Fibroblast of gingiva (primary cell): ENCODE results near the gene CUEDC1.
"Not testable (repeated sequence)": the region's sequence is repeated elsewhere in the genome, so short reads cannot be mapped to it uniquely, and the experiment has no call there.

Source experiments
- DNase-seq: peaks from one replicate; pipeline ENCODE4 v3.0.0-alpha.2; 2011; ENCODE audit warnings: low read depth

Gene CUEDC1

DNA sequence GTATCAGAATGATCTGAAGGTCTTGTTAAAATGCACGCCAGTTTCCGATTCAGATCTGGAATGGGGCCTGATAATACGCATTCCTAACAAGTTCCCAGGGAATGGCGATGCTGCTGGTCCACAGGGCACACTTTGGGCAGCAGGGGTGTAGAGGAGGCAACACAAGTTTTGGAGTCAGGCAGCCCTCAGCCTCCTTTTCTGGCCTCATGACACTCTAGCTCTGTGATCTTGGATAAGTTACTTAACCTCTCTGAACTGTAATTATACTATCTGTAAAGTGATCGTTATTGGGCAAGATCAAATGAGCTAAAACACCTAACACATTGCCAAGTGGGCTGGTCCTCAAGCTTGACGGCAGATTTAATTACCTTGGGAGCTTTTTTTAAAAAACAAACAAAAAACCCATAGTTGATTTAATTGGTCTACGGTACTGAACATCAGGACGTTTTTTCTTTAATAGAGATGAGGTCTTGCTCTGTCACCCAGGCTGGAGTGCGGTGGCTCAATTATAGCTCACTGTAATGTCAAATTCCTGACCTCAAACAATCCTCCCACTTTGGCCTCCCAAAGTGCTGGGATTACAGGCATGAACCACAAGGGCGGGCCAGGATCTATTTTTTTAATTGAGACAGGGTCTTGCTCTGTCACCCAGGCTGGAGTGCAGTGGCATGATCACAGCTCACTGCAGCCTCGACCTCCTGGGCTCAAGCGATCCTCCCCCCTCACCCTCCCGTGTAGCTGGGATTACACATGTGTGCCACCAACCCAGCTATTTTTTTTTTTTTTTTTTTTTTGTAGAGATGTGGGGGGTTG is 95.4 kb downstream of the CUEDC1 start:
- no peak for DNase-seq

DNA sequence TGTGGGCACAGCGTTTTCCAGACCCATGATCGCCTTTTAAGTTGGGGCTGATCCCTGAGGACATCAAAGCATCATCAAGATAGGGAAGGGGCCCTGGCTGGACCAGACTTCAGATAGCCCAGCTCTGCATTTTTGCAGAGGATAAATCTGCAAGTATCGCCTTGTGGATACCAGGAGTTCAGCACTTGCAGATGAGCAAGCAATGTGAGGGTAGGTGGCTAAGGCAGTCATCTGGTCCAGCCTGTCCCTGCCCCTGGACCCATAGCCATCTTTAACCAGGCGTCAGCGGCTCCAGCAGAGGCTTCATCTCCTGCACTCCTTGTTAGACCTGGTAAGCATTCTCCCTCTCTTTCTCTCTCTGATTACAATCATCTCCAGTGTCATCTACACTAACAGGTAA is 96.4 kb downstream of the CUEDC1 start:
- no peak for DNase-seq

DNA sequence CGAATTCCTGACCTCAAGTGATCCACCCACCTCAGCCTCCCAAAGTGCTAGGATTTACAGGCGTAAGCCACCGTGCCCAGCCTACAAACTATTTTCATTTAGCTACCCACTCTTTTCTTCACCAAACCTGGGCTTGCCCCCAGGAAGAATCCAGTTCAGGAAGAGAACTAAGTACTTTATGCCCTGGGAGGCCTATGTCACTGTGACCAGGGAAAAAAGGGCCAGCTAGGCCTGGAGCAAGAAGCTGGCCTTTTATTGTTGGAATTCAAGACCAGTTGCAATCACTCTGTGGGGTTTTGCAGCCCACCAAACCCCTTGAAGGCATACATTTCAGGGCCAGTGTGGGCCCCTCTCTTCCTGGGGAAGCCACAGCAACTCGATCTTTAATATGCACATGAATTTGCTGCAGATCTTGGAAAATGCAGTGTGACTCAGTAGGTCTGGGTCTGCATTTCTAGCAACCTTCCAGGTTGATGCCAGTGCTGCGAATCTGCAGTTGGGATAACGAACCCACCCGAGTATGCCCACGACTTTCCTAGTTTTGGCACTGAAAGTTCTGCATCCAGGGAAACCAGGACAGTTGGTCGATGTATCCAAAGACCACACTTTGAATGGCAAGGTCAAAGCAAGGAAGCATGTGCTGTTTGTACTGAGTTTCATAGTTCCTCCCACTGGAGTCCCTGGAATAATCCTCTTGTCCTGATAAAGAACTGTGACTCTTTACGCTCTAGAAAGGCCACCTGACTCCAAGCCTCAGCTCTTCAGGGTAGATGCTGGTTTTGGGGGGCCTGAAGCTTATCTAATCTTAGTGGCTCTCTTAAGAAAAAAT is 98.2 kb downstream of the CUEDC1 start:
- no peak for DNase-seq

DNA sequence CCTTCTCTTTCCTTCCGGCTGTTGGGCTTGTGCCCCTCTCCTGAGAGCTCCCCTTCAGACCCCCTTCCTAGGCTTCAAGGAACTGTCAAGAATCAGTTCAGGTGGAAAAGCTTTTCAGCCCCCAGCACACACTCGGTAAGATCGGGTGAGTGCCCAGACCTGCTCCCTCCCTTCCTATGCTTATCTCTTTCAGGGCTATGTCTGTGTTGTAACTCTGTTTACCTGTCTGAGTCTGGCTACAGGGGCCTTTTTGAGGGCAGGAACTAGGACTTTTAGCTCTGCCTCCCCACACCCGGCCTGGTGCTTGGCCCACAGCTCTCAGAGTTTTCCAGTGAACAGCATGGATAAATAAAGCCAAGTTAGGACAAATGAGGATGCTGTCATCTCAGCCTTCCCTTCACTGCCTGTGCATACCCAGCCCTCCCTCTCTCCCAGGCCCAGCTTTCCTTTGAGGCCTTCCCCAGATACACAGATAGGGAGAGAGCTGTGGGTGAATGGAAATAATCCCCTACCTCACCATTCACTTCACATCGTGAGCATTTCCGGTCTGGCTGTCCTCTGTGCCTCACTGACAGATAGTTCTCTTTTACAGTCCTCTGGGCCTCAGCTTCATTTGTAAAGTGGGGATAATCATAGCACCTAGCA is 99.7 kb downstream of the CUEDC1 start:
- no peak for DNase-seq

DNA sequence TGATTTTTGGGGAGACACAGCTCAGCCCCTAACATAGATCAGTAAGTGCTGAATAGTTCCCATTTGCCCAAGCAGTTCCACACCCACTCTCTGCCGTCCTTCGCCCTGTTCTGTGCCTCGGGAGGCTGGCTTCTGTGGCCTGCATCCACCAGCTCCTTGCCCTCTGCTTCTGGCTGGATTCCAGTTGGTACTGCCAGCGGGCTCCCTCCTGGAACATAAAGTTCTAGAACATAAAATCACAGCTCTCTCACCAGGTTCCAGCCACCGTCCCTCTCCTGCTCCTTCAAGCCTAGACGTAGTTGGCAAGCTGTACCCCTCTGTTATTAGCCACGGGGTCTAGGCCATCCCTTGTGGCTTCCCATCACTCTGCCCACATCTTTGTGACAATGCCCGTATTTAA is 101.5 kb downstream of the CUEDC1 start:
- DNase-seq = no peak

DNA sequence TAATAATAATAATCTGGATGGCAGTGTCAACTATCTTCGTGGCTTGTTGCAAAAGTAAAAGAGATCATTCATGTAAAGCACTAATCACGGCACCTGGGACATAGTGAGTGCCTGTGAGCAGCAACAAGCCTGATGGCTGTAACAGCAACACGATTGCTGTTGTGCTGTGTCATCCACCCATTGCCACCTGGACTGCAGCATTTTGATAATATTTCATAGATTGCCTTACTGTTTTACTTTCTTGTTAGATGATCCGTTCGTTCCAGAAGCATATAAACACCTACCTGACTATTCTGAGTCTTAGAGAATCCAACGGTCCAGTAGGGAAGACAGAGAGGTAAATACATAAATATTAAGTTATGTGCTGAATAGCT is 102.3 kb downstream of the CUEDC1 start:
- DNase-seq = no peak

DNA sequence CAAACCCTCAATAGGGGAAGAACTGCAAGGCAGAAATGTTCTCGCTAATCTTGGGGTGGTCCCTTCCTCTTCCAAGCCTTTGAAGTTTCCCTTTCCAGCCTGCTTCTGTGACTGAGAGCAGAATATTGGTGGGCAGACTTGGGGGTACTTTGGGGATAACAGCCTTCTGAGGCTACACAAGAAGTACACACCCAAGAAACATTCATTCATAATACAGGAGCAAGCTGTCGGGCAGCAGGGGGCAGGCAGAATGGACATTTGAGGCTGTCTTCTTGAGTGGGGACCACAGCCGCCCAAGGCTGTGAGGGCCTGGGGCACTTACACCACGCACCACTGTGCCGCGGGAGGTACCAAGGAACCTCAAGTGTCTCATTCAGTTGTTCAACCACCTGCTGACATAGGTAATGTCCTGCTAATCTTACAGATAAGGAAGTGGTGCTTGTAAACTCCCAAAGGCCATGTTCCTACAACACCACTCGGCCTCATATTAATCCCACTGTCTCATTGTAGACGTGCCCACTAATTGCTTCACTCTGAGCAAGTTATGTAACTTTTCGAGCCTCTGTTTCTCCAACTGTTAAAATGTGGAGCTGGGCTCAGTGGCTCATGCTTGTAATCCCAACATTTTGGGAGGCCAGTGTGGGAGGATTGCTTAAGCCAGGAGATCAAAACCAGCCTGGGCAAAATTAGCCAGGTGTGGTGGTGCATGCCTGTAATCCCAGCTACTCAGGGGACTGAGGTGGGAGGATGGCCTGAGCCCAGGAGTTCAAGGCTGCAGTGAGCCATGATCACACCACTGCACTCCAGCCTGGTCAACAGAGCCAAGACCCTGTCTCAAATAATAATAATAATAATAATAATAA is 102.9 kb downstream of the CUEDC1 start:
- no peak for DNase-seq

DNA sequence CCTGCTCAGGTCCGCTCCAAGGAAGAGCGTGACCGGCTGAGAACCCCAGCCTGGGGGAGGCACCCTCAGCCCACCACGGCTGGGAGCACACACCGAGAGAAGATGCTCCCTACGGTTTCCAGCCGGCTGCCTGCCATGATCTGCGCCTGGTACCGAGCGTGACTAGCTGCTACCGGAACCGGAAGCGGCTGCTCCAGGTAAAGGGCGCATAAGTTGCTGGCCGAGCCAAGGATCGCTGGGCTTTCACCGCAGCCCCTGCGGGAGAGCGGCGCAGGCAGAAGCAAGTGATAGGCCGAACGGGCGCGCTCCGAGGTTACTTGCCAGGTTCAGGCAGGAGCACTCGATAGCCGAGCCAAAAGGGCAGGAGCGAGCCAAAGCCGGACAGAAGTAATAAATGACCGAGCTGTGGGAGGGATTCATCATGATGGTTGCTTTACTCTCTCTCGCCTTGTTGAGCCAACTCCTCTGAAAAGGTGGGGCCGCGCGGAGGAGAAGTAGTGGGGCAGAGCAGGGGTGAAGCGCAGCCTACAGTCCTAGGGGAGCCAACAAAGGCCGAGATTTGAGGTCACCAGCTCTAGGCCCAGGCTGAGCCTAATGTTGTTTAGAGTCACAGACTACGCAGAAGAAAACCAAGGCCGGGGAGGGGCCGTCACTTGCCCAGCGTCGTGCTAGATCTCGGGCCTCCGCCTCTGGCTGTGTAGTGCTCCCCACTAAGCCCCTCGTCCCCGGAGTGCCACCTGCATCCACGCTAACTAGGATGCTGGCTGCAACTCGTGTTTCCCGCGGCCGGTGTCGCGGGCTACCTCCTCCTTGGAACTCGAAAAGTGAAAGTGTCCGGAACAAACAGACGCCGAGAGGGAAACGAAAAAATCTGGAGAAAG is 105.1 kb downstream of the CUEDC1 start, which contains the start of gene MRPS23:
Gene MRPS23, minus strand, starts transcription at position 171 of the 881 bp plus-strand sequence. Its CDS starts 34 bp downstream, at position 137.
- peak; percentile 99 for DNase-seq

DNA sequence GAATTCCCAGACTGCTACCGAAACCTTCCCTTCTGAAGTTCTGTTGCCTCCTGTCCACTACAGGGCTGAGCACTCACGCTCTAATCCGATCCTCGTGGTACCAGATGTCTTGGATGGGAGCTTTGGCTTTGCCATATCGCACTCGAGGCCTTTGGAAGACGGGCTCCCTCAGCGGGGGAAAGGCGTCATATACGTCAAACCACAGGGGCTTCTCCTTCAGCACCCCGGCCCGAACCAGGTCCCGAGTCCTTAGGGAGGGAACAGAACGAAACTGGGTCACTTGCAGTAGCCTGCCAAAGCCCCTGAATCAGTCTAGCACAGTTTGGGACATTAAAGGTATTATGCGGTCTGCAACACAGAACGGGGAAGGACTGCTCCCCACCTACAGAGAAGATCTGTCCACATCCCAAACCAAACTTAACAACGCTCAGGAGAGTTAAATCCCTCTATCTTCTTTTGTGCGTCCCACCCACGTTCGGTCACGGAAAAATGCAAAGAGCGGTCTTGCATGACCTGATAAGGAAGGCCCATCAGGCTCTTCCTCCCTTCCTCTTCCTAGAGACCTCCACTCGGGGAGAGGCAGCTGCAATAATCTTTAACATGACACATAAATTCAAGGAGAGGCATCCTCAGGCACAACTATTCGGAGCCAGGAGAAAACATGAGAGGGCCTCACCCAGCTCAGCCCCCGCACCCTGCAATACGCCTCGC is 105.9 kb downstream of the CUEDC1 start:
- DNase-seq = no peak

DNA sequence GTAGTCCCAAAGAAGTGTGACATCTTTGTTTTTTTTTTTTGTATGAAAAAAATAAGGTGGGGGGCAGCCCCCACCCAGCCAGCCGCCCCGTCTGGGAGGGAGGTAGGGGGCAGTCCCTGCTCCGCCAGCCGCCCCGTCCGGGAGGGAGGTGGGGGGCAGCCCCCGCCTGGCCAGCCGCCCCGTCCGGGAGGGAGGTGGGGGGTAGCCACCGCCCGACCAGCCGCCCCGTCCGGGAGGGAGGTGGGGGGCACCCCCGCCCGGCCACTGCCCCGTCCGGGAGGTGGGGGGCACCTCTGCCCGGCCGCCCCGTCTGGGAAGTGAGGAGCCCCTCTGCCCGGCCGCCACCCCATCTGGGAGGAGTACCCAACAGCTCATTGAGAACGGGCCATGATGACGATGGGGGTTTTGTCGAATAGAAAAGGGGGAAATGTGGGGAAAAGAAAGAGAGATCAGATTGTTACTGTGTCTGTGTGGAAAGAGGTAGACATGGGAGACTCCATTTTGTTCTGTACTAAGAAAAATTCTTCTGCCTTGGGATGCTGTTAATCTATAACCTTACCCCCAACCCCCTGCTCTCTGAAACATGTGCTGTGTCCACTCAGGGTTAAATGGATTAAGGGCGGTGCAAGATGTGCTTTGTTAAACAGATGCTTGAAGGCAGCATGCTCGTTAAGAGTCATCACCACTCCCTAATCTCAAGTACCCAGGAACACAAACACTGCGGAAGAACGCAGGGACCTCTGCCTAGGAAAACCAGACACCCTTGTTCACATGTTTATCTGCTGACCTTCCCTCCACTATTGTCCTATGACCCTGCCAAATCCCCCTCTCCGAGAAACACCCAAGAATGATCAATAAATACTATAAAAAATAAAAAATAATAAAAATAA is 108.9 kb downstream of the CUEDC1 start:
- DNase-seq = not testable (repeated sequence)

DNA sequence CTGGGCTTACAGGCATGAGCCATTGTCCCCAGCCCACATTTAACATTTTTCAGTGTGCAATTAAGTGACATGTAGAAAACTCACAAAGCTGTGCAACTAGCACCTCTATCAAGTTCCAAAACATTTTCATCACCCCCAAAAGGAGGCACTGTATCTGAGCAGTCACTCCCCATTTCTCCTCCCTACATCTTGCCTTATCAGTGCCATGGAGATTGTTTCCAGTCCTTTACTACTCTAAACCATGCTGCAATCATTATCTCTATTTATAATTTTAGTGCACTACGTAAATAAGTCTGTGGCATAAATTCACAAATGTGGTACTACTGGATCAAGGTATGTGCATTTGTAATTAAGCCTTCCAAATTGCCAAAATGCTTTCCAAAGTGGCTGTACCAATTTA is 112.9 kb downstream of the CUEDC1 start:
- DNase-seq = no peak

DNA sequence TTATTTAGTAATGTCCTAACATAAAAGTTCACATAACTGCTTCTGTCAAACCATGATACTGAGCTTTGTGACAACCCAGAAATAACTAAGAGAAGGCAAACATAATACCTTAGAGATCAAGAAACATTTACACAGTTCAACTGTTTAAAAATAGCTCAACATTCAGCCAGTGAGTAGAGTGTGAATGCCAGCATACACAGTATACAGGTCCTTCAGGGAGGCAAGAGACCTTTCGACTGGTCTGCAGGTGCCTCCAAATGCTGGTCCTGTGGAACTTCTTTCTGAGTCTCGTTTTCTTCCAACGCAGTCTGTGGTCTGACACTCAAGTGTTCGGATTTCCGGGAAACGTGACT is 115.7 kb downstream of the CUEDC1 start:
- DNase-seq = no peak

DNA sequence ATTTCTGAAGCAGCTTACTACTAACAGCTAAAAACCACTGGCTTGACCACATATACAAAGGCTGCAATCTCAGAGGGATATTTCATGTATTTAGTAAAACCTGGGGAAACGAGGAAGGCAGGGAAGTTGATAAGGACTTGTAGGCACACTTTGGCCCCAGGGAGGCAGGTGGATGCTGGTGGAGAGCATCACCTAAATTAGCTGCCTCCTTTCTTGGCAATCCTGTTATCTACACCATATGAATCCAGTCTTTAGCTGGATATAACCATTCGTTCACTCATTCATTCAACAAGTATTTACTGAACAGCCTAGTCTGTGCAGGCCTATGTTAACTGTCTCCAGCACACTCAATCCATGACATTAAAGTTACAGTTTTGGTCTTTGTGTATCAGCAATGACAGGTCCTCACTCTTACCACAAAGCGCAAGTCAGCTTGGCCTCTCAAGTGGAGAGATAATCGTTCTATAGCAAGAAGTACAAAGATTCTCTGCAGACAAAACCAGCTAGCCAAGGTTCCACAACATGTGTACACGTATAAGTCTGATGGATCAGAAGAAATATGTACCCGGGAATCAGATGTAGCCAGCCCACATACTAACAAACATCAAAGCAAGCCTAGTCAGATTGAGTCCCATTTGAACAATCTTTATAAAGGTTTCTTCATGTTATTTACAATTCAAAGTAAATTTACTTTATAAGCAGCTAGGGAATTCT is 116.2 kb downstream of the CUEDC1 start:
- DNase-seq = no peak

DNA sequence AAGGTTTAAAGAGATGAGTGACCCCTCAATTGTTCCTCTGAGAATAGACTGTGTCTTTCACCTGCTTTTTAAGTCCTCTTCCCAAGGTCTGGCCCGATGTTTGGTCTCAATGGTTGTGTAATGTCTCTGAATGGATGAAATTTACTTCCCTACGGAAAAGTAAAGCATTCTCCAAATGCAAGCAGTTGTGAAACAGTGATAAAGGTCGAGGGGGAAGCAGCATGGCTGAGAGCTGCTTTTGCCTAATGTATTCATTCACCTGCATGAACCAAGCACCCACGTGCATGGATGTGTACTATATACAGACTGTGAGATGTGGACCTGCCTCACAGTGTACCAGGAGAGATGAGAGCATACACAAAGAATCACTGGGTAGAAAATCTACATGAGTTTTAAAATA is 116.8 kb downstream of the CUEDC1 start:
- DNase-seq = no peak

DNA sequence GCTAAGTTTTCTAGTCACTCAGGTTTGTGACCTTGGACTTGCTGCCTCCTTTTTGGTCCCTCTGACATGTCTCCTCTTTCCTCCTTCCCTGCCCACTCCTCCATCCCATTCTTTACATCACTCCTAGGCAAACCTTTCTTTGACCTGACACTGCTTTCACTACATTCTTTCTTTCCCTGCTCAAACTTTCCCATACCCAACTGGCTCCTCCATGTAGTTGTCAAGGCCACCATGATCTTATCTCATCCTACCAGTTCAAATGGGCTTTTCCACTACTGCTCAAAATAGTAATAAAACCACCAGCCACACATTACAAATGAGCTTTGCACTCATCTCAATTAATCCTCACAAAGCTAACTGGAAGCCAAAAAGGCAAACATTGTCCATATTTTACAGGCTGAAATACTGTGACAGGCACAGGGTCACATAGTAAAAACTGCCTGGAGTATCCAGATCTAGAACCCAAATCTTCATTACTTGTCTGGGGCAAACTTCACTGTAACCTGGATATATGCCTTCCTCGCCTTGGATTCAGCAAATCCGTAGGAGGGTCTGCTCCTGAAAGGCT is 119.8 kb downstream of the CUEDC1 start:
- no peak for DNase-seq

DNA sequence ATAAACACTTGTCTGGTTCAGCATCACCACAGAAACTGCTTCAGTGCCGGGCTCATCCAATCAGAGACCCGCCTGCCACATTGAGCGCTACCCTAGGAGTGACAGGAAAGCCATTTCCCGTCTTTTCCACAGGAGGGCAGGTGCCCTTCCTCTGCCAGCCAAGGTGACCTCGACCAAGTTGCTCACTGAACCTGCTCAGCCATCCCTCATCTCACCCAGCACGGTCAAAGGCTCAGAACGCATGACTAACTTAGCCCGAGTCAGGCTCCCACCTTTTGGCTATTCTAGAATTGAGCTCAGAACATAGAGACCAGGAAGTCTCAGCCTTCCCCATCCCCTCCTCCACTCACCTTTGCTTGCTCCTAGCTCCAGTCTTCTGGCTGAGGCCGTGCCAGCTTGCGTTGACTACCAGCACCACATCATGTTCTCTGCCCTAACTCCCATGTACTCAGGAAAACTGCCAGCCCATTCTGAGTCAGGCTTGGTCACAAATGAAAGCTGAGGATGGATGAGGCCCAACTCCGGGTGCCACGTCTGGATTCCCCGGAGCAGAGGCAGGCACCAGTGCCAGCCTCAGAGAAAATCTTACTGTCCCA is 121.0 kb downstream of the CUEDC1 start:
- DNase-seq = peak; percentile 80

DNA sequence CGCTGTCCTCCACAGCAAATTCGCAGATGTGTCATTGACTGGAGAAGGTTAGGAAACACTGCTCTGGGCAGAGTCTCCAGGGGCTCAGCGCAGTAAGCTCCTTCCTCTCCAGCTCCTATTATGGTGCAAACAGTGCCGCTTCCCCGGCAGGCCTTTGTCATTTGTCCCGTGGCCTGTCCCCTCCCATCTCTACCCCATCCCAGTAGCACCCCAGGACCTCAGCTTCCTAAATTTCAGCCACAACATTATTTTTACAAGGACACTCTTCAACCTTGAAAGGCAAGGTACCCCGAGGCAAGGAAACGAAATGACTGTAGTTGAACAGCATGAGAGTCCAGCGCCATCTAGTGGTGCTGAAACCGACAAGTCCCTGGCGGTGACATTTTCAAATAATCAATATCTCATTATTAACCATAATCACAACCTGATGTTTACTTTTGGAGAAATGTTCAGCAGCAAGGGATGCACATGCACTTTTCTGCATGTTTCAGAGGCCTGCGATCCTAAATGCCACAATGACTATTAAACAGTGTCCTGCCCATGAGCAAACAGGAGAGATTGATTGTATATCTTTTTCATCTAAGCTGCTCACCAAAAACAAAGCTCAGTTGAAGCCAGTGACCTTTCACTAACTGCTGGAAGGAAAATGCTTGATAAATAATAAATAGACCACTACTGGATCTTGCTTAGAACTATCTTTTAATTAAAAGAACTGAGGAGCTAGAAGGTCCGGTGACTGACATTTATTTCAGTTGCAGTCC is 121.9 kb downstream of the CUEDC1 start:
- peak; percentile 75 for DNase-seq
